HEK293 (cell line): Measurements from ENCODE around the gene BPI.

Source experiments
- CTCF ChIP-seq: fragments of 450-650 bp; formaldehyde crosslinking; IDR thresholded peaks from 2 replicates; pipeline ENCODE4 v1.5.1; 2016; ENCODE audit warnings: missing biosample characterization, missing genetic modification characterization
- HOXA7 ChIP-seq: sonication (generic); formaldehyde crosslinking; IDR thresholded peaks from 2 replicates; pipeline ENCODE4 v1.8.1; 2022; ENCODE audit warnings: missing genetic modification reagents, borderline replicate concordance
- TCF7L2 ChIP-seq: IDR thresholded peaks from 2 replicates; pipeline ENCODE4 v1.6.1; 2011; ENCODE audit warnings: low read depth, mild to moderate bottlenecking, inconsistent platforms, low read length, moderate library complexity, borderline replicate concordance
- ZNF146 ChIP-seq: fragments of 450-650 bp; formaldehyde crosslinking; IDR thresholded peaks from 2 replicates; pipeline ENCODE4 v1.5.1; 2016; ENCODE audit warnings: missing biosample characterization, missing genetic modification characterization
- ZNF24 ChIP-seq: fragments of 450-650 bp; formaldehyde crosslinking; IDR thresholded peaks from 2 replicates; pipeline ENCODE4 v1.5.1; 2016; ENCODE audit warnings: missing biosample characterization, missing genetic modification characterization
- ZNF335 ChIP-seq: fragments of 450-650 bp; formaldehyde crosslinking; conservative IDR thresholded peaks from 2 replicates; pipeline ENCODE4 v1.5.1; 2016; ENCODE audit warnings: missing biosample characterization, missing genetic modification characterization
- ZNF362 ChIP-seq: fragments of 450-650 bp; formaldehyde crosslinking; IDR thresholded peaks from 2 replicates; pipeline ENCODE4 v1.5.1; 2016; ENCODE audit warnings: missing biosample characterization, missing genetic modification characterization
- ZNF449 ChIP-seq: fragments of 450-650 bp; formaldehyde crosslinking; IDR thresholded peaks from 2 replicates; pipeline ENCODE4 v1.5.1; 2017; ENCODE audit warnings: missing biosample characterization, mild to moderate bottlenecking, missing genetic modification characterization, moderate library complexity
- ZNF580 ChIP-seq: fragments of 450-650 bp; formaldehyde crosslinking; IDR thresholded peaks from 2 replicates; pipeline ENCODE4 v1.5.1; 2016; ENCODE audit warnings: missing biosample characterization, missing genetic modification characterization
- ZNF76 ChIP-seq: fragments of 450-650 bp; formaldehyde crosslinking; IDR thresholded peaks from 2 replicates; pipeline ENCODE4; 2016; ENCODE audit warnings: low read depth, missing biosample characterization, missing genetic modification characterization, borderline replicate concordance
- ZNF776 ChIP-seq: fragments of 450-650 bp; formaldehyde crosslinking; IDR thresholded peaks from 2 replicates; pipeline ENCODE4 v1.5.0; 2017; ENCODE audit warnings: missing biosample characterization, missing genetic modification characterization, borderline replicate concordance

GRCh38 chr20:38296433-38296832, 7.5 kb upstream of the BPI start:
- TF ChIP-seq ZNF449 (tag by site-specific recombination) = no peak
- TF ChIP-seq ZNF580 (tag by site-specific recombination) = no peak
- TF ChIP-seq ZNF24 (tag by site-specific recombination) = no peak
- TF ChIP-seq TCF7L2 = no peak
- no peak for TF ChIP-seq CTCF (tag by site-specific recombination)
- no peak for TF ChIP-seq ZNF146
- TF ChIP-seq ZNF362 (tag by site-specific recombination) = no peak
- TF ChIP-seq ZNF776 (tag by site-specific recombination) = no peak
- no peak for TF ChIP-seq HOXA7
- TF ChIP-seq ZNF335 (tag by site-specific recombination) = no peak
- TF ChIP-seq ZNF76 (tag by site-specific recombination) = no peak
